GM12873 (cell line): Measurements from ENCODE around the gene GALNT6.

Experiments
- CTCF ChIP-seq: IDR thresholded peaks from 2 replicates; pipeline ENCODE4 v1.5.1; 2012; ENCODE audit warnings: low read depth, mild to moderate bottlenecking, moderate library complexity, low read length, control low read depth; ENCODE audit not compliant: insufficient read depth; ENCODE audit errors: missing control alignments

The GALNT6 gene

GRCh38 chr12:51381226-51382079 is 9.8 kb downstream of the GALNT6 start:
- TF ChIP-seq CTCF = no peak

- no peak for TF ChIP-seq CTCF
These were observed 11.6 kb downstream of the GALNT6 start for GRCh38 chr12:51379571-51379970.

GRCh38 chr12:51378749-51379148 is 12.5 kb downstream of the GALNT6 start:
- no peak for TF ChIP-seq CTCF

- TF ChIP-seq CTCF = peak; percentile 22
These were observed 13.9 kb downstream of the GALNT6 start for GRCh38 chr12:51377099-51377984.

GRCh38 chr12:51374856-51375255 is 16.4 kb downstream of the GALNT6 start:
- no peak for TF ChIP-seq CTCF

- no peak for TF ChIP-seq CTCF
These were observed 16.8 kb downstream of the GALNT6 start for GRCh38 chr12:51374361-51374760.

- TF ChIP-seq CTCF = no peak
These were observed 18.0 kb downstream of the GALNT6 start for GRCh38 chr12:51373187-51373586.
